ENCODE data around the gene CCBE1. TPM values are rescaled to one million over a fixed set of nuclear protein-coding genes. Genes with fewer than 3 reads are reported as not detected.

Gene CCBE1
- total and polyA plus RNA-seq, 2 of the 4 experiments (the other 2 are of a cell fraction) = 64.8 to 148 TPM

DNA sequence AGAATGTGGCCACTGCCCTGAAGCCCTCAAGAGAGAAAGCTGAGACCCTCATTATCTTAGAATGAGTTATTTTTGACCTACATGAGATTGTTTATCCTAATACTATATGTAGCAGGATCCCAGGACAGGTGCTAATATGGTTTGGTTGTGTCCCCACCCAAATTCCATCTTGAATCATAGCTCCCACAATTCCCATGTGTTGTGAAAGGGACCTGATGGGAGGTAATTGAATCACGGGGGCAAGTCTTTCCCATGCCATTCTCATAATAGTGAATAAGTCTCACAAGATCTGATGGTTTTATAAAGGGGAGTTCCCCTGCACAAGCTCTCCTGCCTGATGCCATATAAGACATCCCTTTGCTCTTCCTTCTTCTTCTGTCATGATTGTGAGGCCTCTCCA is 76.8 kb downstream of the CCBE1 start:
- H4K20me1 ChIP-seq (ENCODE audit: insufficient read depth, low read length) = peaks cover 37% of the 10 kb centered on the region; the same call in 1 of the 2 replicates
- no peak overlapping the region for H2BK120ac ChIP-seq (ENCODE audit: low read depth, low read length)
- peaks cover 51 to 73% of the 10 kb centered on the region in 2 experiments for H3K79me1 ChIP-seq (ENCODE audit: low read depth in 1 of 2, low read length in 2 of 2)
- no peak overlapping the region for H4K8ac ChIP-seq (ENCODE audit: low read depth in 2 of 2, low read length in 2 of 2)
- in situ Hi-C loops (cut with MboI; ENCODE audit: low sequenced_read_pairs) (no loop called here), intact Hi-C loops (cut with micrococcal nuclease) (loop anchor here (10.0 kb wide), 1 partner anchor 284 kb away; no protein-coding TSS in a partner anchor), dilution Hi-C loops (cut with HindIII; ENCODE audit: low sequenced_read_pairs, unreplicated experiment) (no loop called here)
- H3K27me3 ChIP-seq (ENCODE audit: control insufficient read depth, insufficient read depth, low read length) = no peaks in the 10 kb centered on the region
- no peak overlapping the region for H4K91ac ChIP-seq (ENCODE audit: insufficient read depth, low read depth, low read length)
- ChIA-PET CTCF (no interaction called here), POLR2A (ENCODE audit: unreplicated experiment) (no interaction called here)
- H3K9ac ChIP-seq (ENCODE audit: low read depth, low read length) = no peak overlapping the region
- H3K18ac ChIP-seq (ENCODE audit: low read depth, low read length) = no peak overlapping the region
- H2AFZ ChIP-seq (replicated peaks; ENCODE audit: low read length, poor library complexity) = no peak overlapping the region
- no peak overlapping the region for H2AK9ac ChIP-seq (replicated peaks; ENCODE audit: low read depth, low read length, poor library complexity)
- no peak overlapping the region for H2BK15ac ChIP-seq (ENCODE audit: low read depth, low read length)
- no peak overlapping the region for H2BK5ac ChIP-seq (ENCODE audit: low read depth, low read length, poor library complexity, severe bottlenecking)
- H3K23ac ChIP-seq (ENCODE audit: low read depth, low read length) = no peak overlapping the region
- H3K4me1 ChIP-seq (ENCODE audit: control insufficient read depth, insufficient read depth, low read length) = peaks cover 18% of the 10 kb centered on the region
- TF ChIP-seq CEBPB (IDR thresholded peaks at IDR 0.05; ENCODE audit: low read depth, low read length) (no peak), MAFK (IDR thresholded peaks at IDR 0.05; ENCODE audit: low read depth, low read length) (no peak), MXI1 (IDR thresholded peaks at IDR 0.05; ENCODE audit: borderline replicate concordance, low read depth, low read length) (no peak), MAZ (IDR thresholded peaks at IDR 0.05; ENCODE audit: borderline replicate concordance, low read depth, low read length) (no peak), NFE2L2 (IDR thresholded peaks at IDR 0.05; ENCODE audit: low read depth, low read length) (no peak), RCOR1 (IDR thresholded peaks at IDR 0.05; ENCODE audit: insufficient replicate concordance, low read length) (no peak), RAD21 (IDR thresholded peaks at IDR 0.05; ENCODE audit: low read length) (no peak), SMC3 (IDR thresholded peaks at IDR 0.05; ENCODE audit: low read depth, low read length) (no peak)
- TF ChIP-seq, protein P1, sequence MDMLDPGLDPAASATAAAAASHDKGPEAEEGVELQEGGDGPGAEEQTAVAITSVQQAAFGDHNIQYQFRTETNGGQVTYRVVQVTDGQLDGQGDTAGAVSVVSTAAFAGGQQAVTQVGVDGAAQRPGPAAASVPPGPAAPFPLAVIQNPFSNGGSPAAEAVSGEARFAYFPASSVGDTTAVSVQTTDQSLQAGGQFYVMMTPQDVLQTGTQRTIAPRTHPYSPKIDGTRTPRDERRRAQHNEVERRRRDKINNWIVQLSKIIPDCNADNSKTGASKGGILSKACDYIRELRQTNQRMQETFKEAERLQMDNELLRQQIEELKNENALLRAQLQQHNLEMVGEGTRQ (IDR thresholded peaks at IDR 0.05; ENCODE audit: low read depth, low read length) = no peak
- TF ChIP-seq, protein P2, sequence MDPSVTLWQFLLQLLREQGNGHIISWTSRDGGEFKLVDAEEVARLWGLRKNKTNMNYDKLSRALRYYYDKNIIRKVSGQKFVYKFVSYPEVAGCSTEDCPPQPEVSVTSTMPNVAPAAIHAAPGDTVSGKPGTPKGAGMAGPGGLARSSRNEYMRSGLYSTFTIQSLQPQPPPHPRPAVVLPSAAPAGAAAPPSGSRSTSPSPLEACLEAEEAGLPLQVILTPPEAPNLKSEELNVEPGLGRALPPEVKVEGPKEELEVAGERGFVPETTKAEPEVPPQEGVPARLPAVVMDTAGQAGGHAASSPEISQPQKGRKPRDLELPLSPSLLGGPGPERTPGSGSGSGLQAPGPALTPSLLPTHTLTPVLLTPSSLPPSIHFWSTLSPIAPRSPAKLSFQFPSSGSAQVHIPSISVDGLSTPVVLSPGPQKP (IDR thresholded peaks at IDR 0.05; ENCODE audit: borderline replicate concordance, low read depth, low read length) = no peak
- TF ChIP-seq, protein P3, sequence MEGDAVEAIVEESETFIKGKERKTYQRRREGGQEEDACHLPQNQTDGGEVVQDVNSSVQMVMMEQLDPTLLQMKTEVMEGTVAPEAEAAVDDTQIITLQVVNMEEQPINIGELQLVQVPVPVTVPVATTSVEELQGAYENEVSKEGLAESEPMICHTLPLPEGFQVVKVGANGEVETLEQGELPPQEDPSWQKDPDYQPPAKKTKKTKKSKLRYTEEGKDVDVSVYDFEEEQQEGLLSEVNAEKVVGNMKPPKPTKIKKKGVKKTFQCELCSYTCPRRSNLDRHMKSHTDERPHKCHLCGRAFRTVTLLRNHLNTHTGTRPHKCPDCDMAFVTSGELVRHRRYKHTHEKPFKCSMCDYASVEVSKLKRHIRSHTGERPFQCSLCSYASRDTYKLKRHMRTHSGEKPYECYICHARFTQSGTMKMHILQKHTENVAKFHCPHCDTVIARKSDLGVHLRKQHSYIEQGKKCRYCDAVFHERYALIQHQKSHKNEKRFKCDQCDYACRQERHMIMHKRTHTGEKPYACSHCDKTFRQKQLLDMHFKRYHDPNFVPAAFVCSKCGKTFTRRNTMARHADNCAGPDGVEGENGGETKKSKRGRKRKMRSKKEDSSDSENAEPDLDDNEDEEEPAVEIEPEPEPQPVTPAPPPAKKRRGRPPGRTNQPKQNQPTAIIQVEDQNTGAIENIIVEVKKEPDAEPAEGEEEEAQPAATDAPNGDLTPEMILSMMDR (conservative IDR thresholded peaks at IDR 0.05; ENCODE audit: low read depth, low read length) = no peak
- WGBS, 2 experiments (ENCODE audit: extremely low coverage in 2 of 2, insufficient read length in 1 of 2) = no CpG with 5 or more reads among the region's 1 CpG
- H3K14ac ChIP-seq (replicated peaks; ENCODE audit: low read depth, low read length) = no peak overlapping the region
- H3K4ac ChIP-seq (ENCODE audit: low read depth, low read length) = no peak overlapping the region
- H2BK20ac ChIP-seq (ENCODE audit: low read depth, low read length) = no peak overlapping the region
- H3K9me1 ChIP-seq (ENCODE audit: insufficient read depth, low read length) = peaks cover 34% of the 10 kb centered on the region
- no peaks in the 10 kb centered on the region for H3K36me3 ChIP-seq (ENCODE audit: control insufficient read depth, insufficient read depth, low read length)
- H3K9me3 ChIP-seq (ENCODE audit: control insufficient read depth, insufficient read depth, low read length) = no peaks in the 10 kb centered on the region
- no peak overlapping the region for H3K56ac ChIP-seq (ENCODE audit: extremely low read depth, insufficient read depth, low read length)
- H3K4me3 ChIP-seq (ENCODE audit: insufficient read depth, low read depth, low read length) = no peak overlapping the region
- no peak overlapping the region for H3K27ac ChIP-seq (ENCODE audit: insufficient read depth, low read length)
- DNase-seq (no peak), ATAC-seq (ENCODE audit: low read depth) (no peak)
- H4K5ac ChIP-seq (ENCODE audit: low read depth, low read length) = no peak overlapping the region
- H3K4me2 ChIP-seq (ENCODE audit: low read depth, low read length) = no peak overlapping the region
- no TSS peak for BruUV-seq (replicated peaks)
- H2AK5ac ChIP-seq (ENCODE audit: low read depth, low read length) = no peak overlapping the region

All from IMR-90 (cell line).